WTC11 (cell line): ENCODE measurements around the gene TATDN3. TPM values are rescaled to one million over a fixed set of nuclear protein-coding genes. Genes with fewer than 3 reads are reported as not detected.

Experiments
- ATAC-seq: fragments of 200-7000 bp; cut with Tn5 transposase; 2 replicates; pipeline ENCODE4 v1.10.0; 2021; ENCODE audit warnings: mild to moderate bottlenecking, moderate library complexity
- CTCF ChIA-PET: fragments of 300-600 bp; sonication (Branson Sonifier 250); formaldehyde crosslinking; loops from one replicate; lab custom pipeline; 2021; ENCODE audit warnings: antibody characterized with exemption; lab: Charles Lee
- POLR2A ChIA-PET: fragments of 350-600 bp; sonication (Branson Sonifier 250); formaldehyde crosslinking; loops from one replicate; lab custom pipeline; 2021; ENCODE audit warnings: antibody characterized with exemption; lab: Charles Lee
- DNase-seq: peaks from one replicate; pipeline ENCODE4 v3.0.0; 2021; ENCODE audit warnings: low spot score
- H3K27ac Mint-ChIP-seq: 2 replicates; pipeline ENCODE4 v1.8.0; 2021; ENCODE audit warnings: mixed read lengths
- H3K27me3 Mint-ChIP-seq: 2 replicates; pipeline ENCODE4 v1.8.0; 2021; ENCODE audit warnings: low read depth, mild to moderate bottlenecking, moderate library complexity, mixed read lengths
- H3K36me3 Mint-ChIP-seq: 2 replicates; pipeline ENCODE4 v1.8.0; 2021; ENCODE audit warnings: mixed read lengths
- H3K4me1 Mint-ChIP-seq: 2 replicates; pipeline ENCODE4 v1.8.0; 2022; ENCODE audit warnings: mixed read lengths
- H3K4me3 Mint-ChIP-seq: 2 replicates; pipeline ENCODE4 v1.8.0; 2021; ENCODE audit warnings: mild to moderate bottlenecking, moderate library complexity, mixed read lengths
- H3K9me3 Mint-ChIP-seq: 2 replicates; pipeline ENCODE4 v1.8.0; 2021; ENCODE audit warnings: mixed read lengths
- ATF3 ChIP-seq: sonication (generic); formaldehyde crosslinking; conservative IDR thresholded peaks from 2 replicates; pipeline ENCODE4 v1.8.1; 2022; ENCODE audit warnings: mild to moderate bottlenecking, missing genetic modification reagents
- ATF6 ChIP-seq: sonication (generic); formaldehyde crosslinking; IDR thresholded peaks from 2 replicates; pipeline ENCODE4 v1.8.1; 2023; ENCODE audit warnings: mild to moderate bottlenecking, missing genetic modification reagents
- E2F5 ChIP-seq: sonication (generic); formaldehyde crosslinking; IDR thresholded peaks from 2 replicates; pipeline ENCODE4 v1.8.1; 2022; ENCODE audit warnings: mild to moderate bottlenecking, moderate library complexity, missing genetic modification reagents
- FOXK1 ChIP-seq: sonication (generic); formaldehyde crosslinking; IDR thresholded peaks from 2 replicates; pipeline ENCODE4 v1.8.0; 2022; ENCODE audit warnings: mild to moderate bottlenecking, moderate library complexity, missing genetic modification reagents
- GABPB1 ChIP-seq: sonication (generic); formaldehyde crosslinking; IDR thresholded peaks from 2 replicates; pipeline ENCODE4 v1.8.1; 2023; ENCODE audit warnings: mild to moderate bottlenecking, missing genetic modification reagents
- HMGXB4 ChIP-seq: sonication (generic); formaldehyde crosslinking; IDR thresholded peaks from 2 replicates; pipeline ENCODE4 v1.8.1; 2023; ENCODE audit warnings: mild to moderate bottlenecking, moderate library complexity, missing genetic modification reagents
- IRF1 ChIP-seq: sonication (generic); formaldehyde crosslinking; IDR thresholded peaks from 2 replicates; pipeline ENCODE4 v1.8.0; 2023; ENCODE audit warnings: missing genetic modification reagents
- IRF2 ChIP-seq: sonication (generic); formaldehyde crosslinking; IDR thresholded peaks from 2 replicates; pipeline ENCODE4 v1.8.0; 2022; ENCODE audit warnings: low read depth, missing genetic modification reagents, borderline replicate concordance
- JUN ChIP-seq: sonication (generic); formaldehyde crosslinking; IDR thresholded peaks from 2 replicates; pipeline ENCODE4 v1.8.0; 2023; ENCODE audit warnings: mild to moderate bottlenecking, missing genetic modification reagents
- MAX ChIP-seq: sonication (generic); formaldehyde crosslinking; IDR thresholded peaks from 2 replicates; pipeline ENCODE4 v1.8.0; 2022; ENCODE audit warnings: mild to moderate bottlenecking, missing genetic modification reagents
- MXD4 ChIP-seq: fragments of 250-450 bp; sonication (Bioruptor Pico); IDR thresholded peaks from 2 replicates; pipeline ENCODE4 v1.8.0; 2021; ENCODE audit warnings: mild to moderate bottlenecking, moderate library complexity, borderline replicate concordance
- NFE2L1 ChIP-seq: sonication (generic); formaldehyde crosslinking; IDR thresholded peaks from 2 replicates; pipeline ENCODE4 v1.8.1; 2023; ENCODE audit warnings: missing genetic modification reagents
- NR1H2 ChIP-seq: sonication (generic); formaldehyde crosslinking; IDR thresholded peaks from 2 replicates; pipeline ENCODE4 v1.9.0; 2021; ENCODE audit warnings: mild to moderate bottlenecking, moderate library complexity, missing genetic modification reagents
- OVOL2 ChIP-seq: fragments of 250-450 bp; sonication (Bioruptor Pico); IDR thresholded peaks from 2 replicates; pipeline ENCODE4 v1.9.0; 2021; ENCODE audit warnings: mild to moderate bottlenecking, borderline replicate concordance
- PRRX2 ChIP-seq: fragments of 250-450 bp; sonication (Bioruptor Pico); IDR thresholded peaks from 2 replicates; pipeline ENCODE4 v1.8.0; 2021; ENCODE audit warnings: mild to moderate bottlenecking
- SMAD3 ChIP-seq: sonication (generic); formaldehyde crosslinking; IDR thresholded peaks from 2 replicates; pipeline ENCODE4 v1.8.0; 2022; ENCODE audit warnings: missing genetic modification reagents, mild to moderate bottlenecking, borderline replicate concordance
- TCF7 ChIP-seq: sonication (generic); formaldehyde crosslinking; IDR thresholded peaks from 2 replicates; pipeline ENCODE4 v1.8.0; 2022; ENCODE audit warnings: mild to moderate bottlenecking, low read depth, missing genetic modification reagents, moderate library complexity
- ZBTB21 ChIP-seq: sonication (generic); formaldehyde crosslinking; IDR thresholded peaks from 2 replicates; pipeline ENCODE4 v1.8.1; 2023; ENCODE audit warnings: mild to moderate bottlenecking, missing genetic modification reagents, borderline replicate concordance
- ZBTB43 ChIP-seq: sonication (generic); formaldehyde crosslinking; IDR thresholded peaks from 2 replicates; pipeline ENCODE4 v1.8.1; 2023; ENCODE audit warnings: mild to moderate bottlenecking, missing genetic modification reagents
- ZNF219 ChIP-seq: sonication (generic); formaldehyde crosslinking; IDR thresholded peaks from 2 replicates; pipeline ENCODE4 v1.8.0; 2023; ENCODE audit warnings: missing genetic modification reagents, mild to moderate bottlenecking, borderline replicate concordance
- ZNF232 ChIP-seq: sonication (generic); formaldehyde crosslinking; IDR thresholded peaks from 2 replicates; pipeline ENCODE4 v1.8.0; 2022; ENCODE audit warnings: mild to moderate bottlenecking, missing genetic modification reagents
- ZNF423 ChIP-seq: fragments of 250-450 bp; sonication (Bioruptor Pico); IDR thresholded peaks from 2 replicates; pipeline ENCODE4 v2.1.2; 2022; ENCODE audit warnings: mild to moderate bottlenecking, moderate library complexity
- ZNF671 ChIP-seq: fragments of 250-450 bp; sonication (Bioruptor Pico); IDR thresholded peaks from 2 replicates; pipeline ENCODE4 v1.8.0; 2021; ENCODE audit warnings: mild to moderate bottlenecking
- total RNA-seq: library from RNA; stranded (reverse); gene quantifications from 3 replicates; pipeline ENCODE4 v1.2.3, GENCODE V29; 2021

Gene TATDN3
- total RNA-seq, 1 experiment from 2014 or later = 19.3 TPM

- Mint-ChIP-seq H3K4me3 (no peak overlapping the region), H3K27me3 (no peaks in the 10 kb centered on the region; the same call in 1 of the 2 replicates), H3K4me1 (0 out of 2 replicates have a peak, but pooled peaks cover 4% of the 10 kb centered on the region)
- POLR2A ChIA-PET = no interaction called here
- TF ChIP-seq MAX (CRISPR knock-in tag) = no peak
- no peak for TF ChIP-seq HMGXB4 (CRISPR knock-in tag)
- no peak for TF ChIP-seq ZNF423 (CRISPR knock-in tag)
- no peak for TF ChIP-seq ZBTB21 (CRISPR knock-in tag)
- TF ChIP-seq ZNF671 (CRISPR knock-in tag) = no peak
- no peak for TF ChIP-seq JUN (CRISPR knock-in tag)
- TF ChIP-seq NFE2L1 = no peak
- no peak for TF ChIP-seq ZNF232
- no peak for TF ChIP-seq ATF6
- TF ChIP-seq GABPB1 (CRISPR knock-in tag) = no peak
- TF ChIP-seq ATF3 = no peak
- no peak for TF ChIP-seq TCF7 (CRISPR knock-in tag)
- TF ChIP-seq OVOL2 (CRISPR knock-in tag) = no peak
- TF ChIP-seq SMAD3 = no peak
- no peak for TF ChIP-seq E2F5 (CRISPR knock-in tag)
- TF ChIP-seq, all 79 proteins: peak for 0
- CTCF ChIA-PET = interaction anchor here (0.9 to 2.4 kb wide), 2 partner anchors 20 to 45 kb away, joined by 3 to 20 read pairs; no protein-coding TSS in a partner anchor
- no peak overlapping the region for H3K27ac Mint-ChIP-seq
- DNase-seq (no peak), ATAC-seq (no peak)
- H3K36me3 Mint-ChIP-seq = peaks cover 70% of the 10 kb centered on the region
- peaks cover 41% of the 10 kb centered on the region for H3K9me3 Mint-ChIP-seq
These were observed 22.1 kb upstream of the TATDN3 start for GRCh38 chr1:212769459-212770167.

GRCh38 chr1:212771341-212771740 is 20.4 kb upstream of the TATDN3 start:
- Mint-ChIP-seq H3K9me3 (peaks cover 37% of the 10 kb centered on the region), H3K27ac (no peak overlapping the region), H3K4me1 (no peaks in the 10 kb centered on the region), H3K27me3 (no peaks in the 10 kb centered on the region), H3K4me3 (no peak overlapping the region), H3K36me3 (peaks cover 74% of the 10 kb centered on the region)
- ChIA-PET POLR2A (no interaction called here), CTCF (interaction anchor here (0.6 to 2.7 kb wide), 3 partner anchors 17 to 106 kb away, joined by 6 to 7 read pairs (median 6); no protein-coding TSS in a partner anchor)
- ATAC-seq = no peak
- no peak for DNase-seq
- TF ChIP-seq ZBTB43 = no peak
- no peak for TF ChIP-seq ZNF219 (CRISPR knock-in tag)
- no peak for TF ChIP-seq IRF1 (CRISPR knock-in tag)
- TF ChIP-seq MXD4 (CRISPR knock-in tag) = no peak
- no peak for TF ChIP-seq FOXK1 (CRISPR knock-in tag)
- no peak for TF ChIP-seq MAX (CRISPR knock-in tag)
- no peak for TF ChIP-seq IRF2 (CRISPR knock-in tag)
- TF ChIP-seq HMGXB4 (CRISPR knock-in tag) = no peak
- TF ChIP-seq NR1H2 (CRISPR knock-in tag) = no peak
- TF ChIP-seq PRRX2 (CRISPR knock-in tag) = no peak
- no peak for TF ChIP-seq ATF6
- no peak for TF ChIP-seq TCF7 (CRISPR knock-in tag)
